Neutrophil (primary cell): Measurements from ENCODE around the gene S100A10.
A peak's percentile ranks its signal among the peaks of the same experiment; 100 is the strongest.

Experiments
- H3K27ac ChIP-seq: fragments of 200-600 bp; sonication (generic); 2 replicates; pipeline ENCODE4 v1.5.1; 2016; ENCODE audit warnings: mild to moderate bottlenecking, moderate library complexity
- H3K27me3 ChIP-seq: fragments of 200-600 bp; sonication (generic); 2 replicates; pipeline ENCODE4 v1.6.0; 2016; ENCODE audit warnings: mild to moderate bottlenecking
- H3K36me3 ChIP-seq: fragments of 200-600 bp; sonication (generic); 2 replicates; pipeline ENCODE4 v1.5.1; 2017
- H3K4me1 ChIP-seq, 2 experiments: fragments of 200-600 bp in 1 of 2; sonication (generic) in 1 of 2; 1 replicate in 1 of 2; 2 replicates in 1 of 2; pipeline versions ENCODE4 v1.5.1 to v1.6.1; 2013 to 2016; ENCODE audit warnings: low read depth in 1 of 2, low read length in 1 of 2, mild to moderate bottlenecking in 1 of 2, moderate library complexity in 1 of 2; ENCODE audit not compliant: control insufficient read depth in 1 of 2, insufficient read depth in 1 of 2
- H3K4me3 ChIP-seq, 2 experiments: fragments of 200-600 bp in 1 of 2; sonication (generic) in 1 of 2; 1 replicate in 1 of 2; 2 replicates in 1 of 2; pipeline ENCODE4 v1.5.1; 2013 to 2016; ENCODE audit warnings: low read depth in 1 of 2, low read length in 1 of 2, mild to moderate bottlenecking in 1 of 2, moderate library complexity in 1 of 2
- H3K9me3 ChIP-seq: fragments of 200-600 bp; sonication (generic); 2 replicates; pipeline ENCODE4 v1.5.1; 2016
- CTCF ChIP-seq: fragments of 200-600 bp; sonication (generic); IDR thresholded peaks from 2 replicates; pipeline ENCODE4 v1.5.1; 2016; ENCODE audit warnings: antibody characterized with exemption

The S100A10 gene

GRCh38 chr1:152029144-152029928 lies 35.7 kb upstream of the S100A10 start:
- no peak for TF ChIP-seq CTCF
- Histone ChIP-seq H3K36me3 (peaks cover 52% of the 10 kb centered on the region), H3K27ac (peak overlapping the region; percentile 98), H3K4me3 (no peak overlapping the region), H3K4me1 (peaks cover 45 to 48% of the 10 kb centered on the region in 2 experiments), H3K9me3 (peaks cover 5% of the 10 kb centered on the region), H3K27me3 (no peaks in the 10 kb centered on the region)

GRCh38 chr1:152026895-152027294 lies 33.2 kb upstream of the S100A10 start:
- no peak for TF ChIP-seq CTCF
- H3K27me3 ChIP-seq = no peaks in the 10 kb centered on the region

GRCh38 chr1:152024223-152024622 lies 30.6 kb upstream of the S100A10 start:
- Histone ChIP-seq H3K4me1 (peaks cover 4 to 7% of the 10 kb centered on the region in 2 experiments), H3K27ac (no peak overlapping the region), H3K36me3 (peaks cover 6% of the 10 kb centered on the region), H3K27me3 (no peaks in the 10 kb centered on the region), H3K4me3 (no peak overlapping the region), H3K9me3 (no peaks in the 10 kb centered on the region)
- no peak for TF ChIP-seq CTCF

More at GRCh38 chr1:152026895-152027294, 33.2 kb upstream of the S100A10 start:
- Histone ChIP-seq H3K4me1 (peaks cover 23 to 24% of the 10 kb centered on the region in 2 experiments), H3K27ac (no peak overlapping the region), H3K36me3 (peaks cover 28% of the 10 kb centered on the region), H3K4me3 (no peak overlapping the region), H3K9me3 (no peaks in the 10 kb centered on the region)

- no peaks in the 10 kb centered on the region for H3K36me3 ChIP-seq
- H3K27me3 ChIP-seq = no peaks in the 10 kb centered on the region
- TF ChIP-seq CTCF = no peak
- H3K4me3 ChIP-seq = no peak overlapping the region
- H3K27ac ChIP-seq = no peak overlapping the region
- no peaks in the 10 kb centered on the region for H3K4me1 ChIP-seq
- H3K9me3 ChIP-seq = no peaks in the 10 kb centered on the region
Observed at GRCh38 chr1:152023221-152023620, 29.6 kb upstream of the S100A10 start.

- H3K27ac ChIP-seq = no peak overlapping the region
- H3K4me1 ChIP-seq = no peaks in the 10 kb centered on the region
- no peak for TF ChIP-seq CTCF
- no peaks in the 10 kb centered on the region for H3K9me3 ChIP-seq
- no peaks in the 10 kb centered on the region for H3K36me3 ChIP-seq
- no peak overlapping the region for H3K4me3 ChIP-seq
- H3K27me3 ChIP-seq = no peaks in the 10 kb centered on the region
Observed at GRCh38 chr1:152022474-152022873, 28.8 kb upstream of the S100A10 start.
